GM18909 (cell line): Measurements from ENCODE around the gene TBC1D17.

ENCODE experiments used
- ATAC-seq: cut with Tn5 transposase; IDR thresholded peaks from one replicate; pipeline ENCODE4 v1.9.1; 2021; ENCODE audit warnings: mild to moderate bottlenecking; ENCODE audit not compliant: unreplicated experiment, poor library complexity

The TBC1D17 gene

GRCh38 chr19:49877020-49877878 is at the start of gene TBC1D17, which contains the start of gene AKT1S1:
Gene TBC1D17 (plus strand): TSS chr19:49877702. CDS start chr19:49877724, 22 bp downstream.
Gene AKT1S1 (minus strand): TSS chr19:49877355. CDS start chr19:49873295, 4,060 bp downstream.
- ATAC-seq: peak; percentile 63

GRCh38 chr19:49829200-49829599 is 48.3 kb upstream of the TBC1D17 start:
- ATAC-seq: no peak

DNA sequence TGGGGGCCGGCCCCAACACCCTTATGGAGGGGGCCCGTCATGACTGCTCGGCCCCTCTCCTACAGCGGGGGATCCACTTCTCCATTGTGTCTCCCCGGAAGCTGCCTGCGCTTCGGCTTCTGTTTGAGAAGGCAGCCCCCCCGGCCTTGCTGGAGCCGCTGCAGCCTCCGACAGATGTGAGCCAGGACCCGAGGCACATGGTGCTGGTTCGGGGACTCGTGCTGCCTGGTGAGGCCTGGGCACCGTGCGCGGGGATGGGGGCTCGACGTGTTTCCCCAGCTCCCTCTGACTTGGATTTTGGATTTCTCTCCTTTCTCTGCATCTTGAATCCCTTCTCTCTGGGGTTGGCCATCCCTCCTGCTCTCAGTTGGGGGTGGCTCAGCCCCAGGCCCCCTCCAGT is 47.8 kb upstream of the TBC1D17 start:
- no peak for ATAC-seq

GRCh38 chr19:49830766-49831165 is 46.7 kb upstream of the TBC1D17 start:
- no peak for ATAC-seq

- no peak for ATAC-seq
Measured at GRCh38 chr19:49831592-49831991, 45.9 kb upstream of the TBC1D17 start.

DNA sequence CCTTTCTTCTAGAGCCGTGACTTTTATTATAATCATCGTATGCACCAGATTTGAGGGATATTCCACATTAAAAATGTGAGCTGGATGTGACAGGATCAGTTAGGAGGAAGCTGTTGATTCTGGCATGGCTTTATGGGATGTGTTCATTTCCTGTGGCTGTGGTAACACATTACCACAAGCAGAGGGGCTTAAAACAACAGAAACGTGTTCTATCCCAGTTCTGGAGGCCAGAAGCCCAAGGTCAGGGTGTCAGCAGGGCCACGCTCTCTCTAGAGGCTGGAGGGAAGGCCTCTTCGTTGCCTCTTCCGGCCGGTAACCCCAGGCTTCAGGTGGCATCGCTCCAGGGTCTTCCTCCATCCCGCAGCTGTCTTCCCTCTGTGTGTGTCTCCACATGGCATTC is 44.9 kb upstream of the TBC1D17 start:
- no peak for ATAC-seq

DNA sequence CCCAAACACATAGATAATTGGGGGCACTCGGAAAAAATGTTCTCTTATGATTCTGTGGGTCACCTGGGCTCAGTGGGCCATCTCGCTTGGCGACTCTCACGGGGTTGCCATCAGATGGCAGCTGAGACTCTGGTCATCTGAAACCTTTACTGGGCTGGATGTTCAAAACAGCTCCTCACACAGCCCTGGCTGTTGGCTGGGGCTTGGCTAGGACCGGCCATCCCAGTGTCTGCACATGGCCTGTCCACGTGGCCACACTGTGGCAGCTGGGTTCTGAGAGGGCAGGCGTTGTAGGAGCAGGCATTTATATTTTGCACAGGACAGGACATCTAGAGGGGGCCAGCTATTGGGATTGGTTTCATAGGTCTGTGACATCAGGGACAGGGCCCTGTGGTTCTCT is 43.9 kb upstream of the TBC1D17 start:
- ATAC-seq: no peak

DNA sequence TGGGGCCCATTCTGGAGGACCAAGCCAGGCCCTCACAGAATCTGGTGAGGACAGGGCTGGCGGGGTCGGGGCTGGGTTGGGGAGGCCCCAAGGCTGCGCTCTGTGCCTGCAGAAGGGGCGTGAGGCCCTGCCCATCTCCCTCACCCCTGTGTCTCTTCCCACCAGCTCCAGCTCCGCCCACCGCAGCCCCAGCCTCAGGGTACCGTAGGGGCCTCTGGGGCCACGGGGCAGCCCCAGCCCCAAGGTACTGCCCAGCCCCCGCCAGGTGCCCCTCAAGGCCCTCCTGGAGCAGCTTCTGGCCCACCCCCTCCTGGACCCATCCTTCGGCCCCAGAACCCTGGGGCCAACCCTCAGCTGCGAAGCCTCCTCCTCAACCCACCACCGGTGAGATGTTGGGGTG is 41.9 kb upstream of the TBC1D17 start:
- no peak for ATAC-seq

DNA sequence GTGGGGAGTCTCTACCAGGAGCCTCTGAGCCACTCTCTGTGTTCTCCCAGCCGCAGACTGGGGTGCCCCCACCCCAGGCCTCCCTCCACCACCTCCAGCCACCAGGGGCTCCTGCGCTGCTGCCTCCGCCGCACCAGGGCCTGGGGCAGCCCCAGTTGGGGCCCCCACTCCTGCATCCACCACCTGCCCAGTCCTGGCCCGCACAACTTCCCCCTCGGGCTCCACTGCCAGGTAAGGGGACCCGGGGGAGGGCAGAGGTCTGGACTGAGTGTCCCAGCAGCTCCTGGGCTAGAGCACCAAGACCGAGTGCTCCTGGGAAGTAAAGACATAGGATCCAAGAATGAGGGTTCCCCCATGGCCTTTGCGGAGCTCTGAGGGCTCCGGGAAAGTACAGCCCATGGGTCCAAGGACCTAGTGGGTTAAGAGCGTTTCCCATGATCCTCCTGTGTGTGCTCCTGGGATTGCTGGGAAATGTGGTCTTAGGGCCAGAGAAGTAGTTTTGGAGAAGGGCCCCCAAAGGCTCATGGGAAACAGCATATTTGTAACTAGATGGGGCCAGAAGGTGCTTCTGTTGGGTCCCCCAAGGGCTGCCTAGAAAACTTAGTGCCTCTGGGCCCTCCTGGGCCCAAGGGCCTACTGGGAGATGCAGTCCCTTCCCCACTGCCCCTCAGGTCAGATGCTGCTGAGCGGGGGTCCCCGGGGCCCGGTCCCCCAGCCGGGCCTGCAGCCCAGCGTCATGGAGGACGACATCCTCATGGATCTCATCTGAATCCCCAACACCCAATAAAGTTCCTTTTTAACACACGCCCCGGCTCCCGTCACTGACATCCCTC is 41.1 kb upstream of the TBC1D17 start:
- ATAC-seq: no peak

DNA sequence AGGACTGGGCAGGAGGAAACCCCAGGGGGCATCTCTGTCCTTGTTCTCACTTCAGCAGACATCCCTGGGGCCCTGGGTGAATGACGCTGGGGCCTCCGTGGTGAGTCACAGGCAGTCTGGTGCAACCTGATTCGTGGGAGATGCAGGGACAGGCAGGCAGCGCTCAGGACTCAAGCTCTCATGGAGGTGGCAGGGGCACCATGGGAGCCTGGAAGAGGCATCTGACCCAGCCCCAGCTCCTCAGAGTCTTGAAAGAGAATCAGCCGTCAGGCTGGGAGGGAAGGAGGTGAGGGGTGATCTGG is 40.5 kb upstream of the TBC1D17 start:
- ATAC-seq: no peak

- ATAC-seq: no peak
Measured at GRCh38 chr19:49837425-49837824, 40.1 kb upstream of the TBC1D17 start.

DNA sequence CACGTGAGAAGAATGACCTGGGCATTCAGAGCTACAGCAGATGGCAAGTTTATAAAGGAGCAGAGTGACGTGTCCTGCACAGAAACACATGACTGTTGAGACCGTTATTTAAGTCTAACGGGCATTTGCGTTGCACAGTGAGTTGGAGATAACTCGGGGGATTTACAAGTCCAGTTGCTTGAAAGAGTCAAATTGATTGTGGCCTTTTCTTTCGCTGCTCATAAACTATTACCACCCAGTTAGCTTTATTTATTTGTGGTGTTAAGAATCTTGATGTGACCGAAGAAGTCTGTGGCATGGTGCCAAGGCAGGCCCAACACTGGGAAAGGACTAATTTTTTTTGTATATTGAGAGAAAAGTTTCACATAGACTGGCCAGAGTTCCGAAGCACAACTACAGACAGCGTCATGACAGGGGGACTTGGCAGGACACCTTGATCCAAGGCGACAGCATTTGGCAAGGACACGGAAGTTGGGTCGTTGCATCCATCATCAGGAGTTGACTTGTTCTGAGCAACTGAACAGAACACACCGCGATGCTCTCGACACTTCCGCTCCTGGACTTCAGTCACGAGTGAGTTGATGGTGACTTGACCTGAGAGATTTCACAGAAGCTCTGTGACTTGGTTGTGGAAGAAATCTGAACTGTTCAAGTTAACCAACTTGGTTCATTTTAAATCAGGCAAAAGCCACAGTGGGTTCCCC is 38.5 kb upstream of the TBC1D17 start:
- no peak for ATAC-seq

DNA sequence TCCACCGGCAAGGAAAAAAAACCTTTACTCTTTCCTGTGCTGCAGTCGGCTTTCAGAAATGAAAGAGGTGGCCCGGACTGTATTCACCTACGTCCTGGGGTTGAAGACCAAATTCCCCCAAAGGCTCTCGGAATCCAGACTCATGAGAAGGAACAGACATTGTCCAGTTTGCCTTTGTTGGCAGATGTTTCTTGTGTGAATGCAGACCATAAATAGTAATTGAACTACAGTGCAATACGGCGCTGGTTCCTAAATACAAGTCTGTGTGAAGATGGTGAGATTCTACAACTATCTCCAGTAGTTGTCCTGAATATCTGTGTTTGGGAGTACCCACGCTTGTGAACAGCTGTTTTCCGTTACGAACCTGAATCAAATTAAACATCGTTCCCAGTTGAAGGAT is 37.8 kb upstream of the TBC1D17 start:
- no peak for ATAC-seq

DNA sequence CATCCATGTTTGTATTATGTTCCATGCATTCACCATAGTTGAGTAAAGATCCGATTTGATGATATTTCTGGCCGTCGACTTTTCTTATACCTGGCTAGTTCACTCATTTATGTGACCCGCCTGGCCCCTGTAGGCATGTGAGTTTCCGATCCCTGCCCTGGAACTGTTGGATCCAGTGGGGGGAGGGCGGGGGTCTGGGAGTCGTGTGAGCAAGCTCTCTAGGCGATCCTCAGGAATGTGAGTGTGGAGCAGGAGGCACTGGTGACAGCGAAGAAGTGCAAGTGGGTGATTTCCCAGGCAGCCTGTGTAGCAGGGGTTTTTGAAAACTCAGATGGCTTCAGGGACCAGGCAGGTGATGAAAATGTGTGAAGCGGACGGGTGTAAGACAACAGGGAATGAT is 37.2 kb upstream of the TBC1D17 start:
- ATAC-seq: no peak

GRCh38 chr19:49840736-49841249 is 36.7 kb upstream of the TBC1D17 start:
- ATAC-seq: no peak

GRCh38 chr19:49843265-49843664 is 34.2 kb upstream of the TBC1D17 start:
- no peak for ATAC-seq

DNA sequence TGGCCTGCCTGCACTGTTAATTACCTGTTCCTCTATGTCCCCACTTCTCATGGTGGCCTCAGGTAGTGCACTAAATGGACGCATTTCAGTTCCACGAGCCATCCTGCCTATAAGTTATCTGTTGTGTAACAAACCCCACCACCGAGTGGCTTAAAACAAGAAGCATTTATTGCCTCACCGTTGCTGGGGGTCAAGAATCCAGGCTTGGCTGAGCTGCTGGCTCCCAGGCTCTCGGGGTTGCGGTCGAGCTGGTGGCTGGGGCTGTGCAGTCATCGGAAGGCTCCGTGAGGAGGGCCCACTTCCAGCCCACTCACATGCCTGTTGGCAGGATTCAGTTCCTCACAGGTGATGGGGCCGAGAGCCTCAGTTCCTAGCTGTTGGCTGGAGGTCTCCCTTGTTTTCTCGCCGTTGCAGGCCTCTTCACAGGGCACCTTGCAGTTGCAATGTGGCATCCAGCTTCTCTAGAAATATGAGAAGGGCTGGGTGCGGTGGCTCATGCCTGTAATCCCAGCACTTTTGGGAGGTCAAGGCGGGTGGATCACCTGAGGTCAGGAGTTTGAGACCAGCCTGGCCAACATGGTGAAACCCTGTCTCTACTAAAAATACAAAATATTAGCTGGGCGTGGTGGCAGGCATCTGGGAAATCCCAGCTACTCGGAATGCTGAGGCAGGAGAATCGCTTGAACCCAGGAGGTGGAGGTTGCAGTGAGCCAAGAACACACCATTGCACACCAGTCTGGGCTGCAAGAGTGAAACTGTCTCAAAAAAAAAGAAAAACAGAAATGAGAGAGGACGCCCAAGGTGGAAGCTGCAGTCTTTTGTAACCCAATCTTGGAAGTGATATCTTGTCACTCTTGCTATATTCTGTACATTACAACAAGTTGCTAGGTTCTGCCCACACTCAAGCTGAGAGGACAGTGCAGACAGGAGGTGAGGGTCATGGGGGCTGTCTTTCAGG is 33.1 kb upstream of the TBC1D17 start:
- ATAC-seq: no peak

DNA sequence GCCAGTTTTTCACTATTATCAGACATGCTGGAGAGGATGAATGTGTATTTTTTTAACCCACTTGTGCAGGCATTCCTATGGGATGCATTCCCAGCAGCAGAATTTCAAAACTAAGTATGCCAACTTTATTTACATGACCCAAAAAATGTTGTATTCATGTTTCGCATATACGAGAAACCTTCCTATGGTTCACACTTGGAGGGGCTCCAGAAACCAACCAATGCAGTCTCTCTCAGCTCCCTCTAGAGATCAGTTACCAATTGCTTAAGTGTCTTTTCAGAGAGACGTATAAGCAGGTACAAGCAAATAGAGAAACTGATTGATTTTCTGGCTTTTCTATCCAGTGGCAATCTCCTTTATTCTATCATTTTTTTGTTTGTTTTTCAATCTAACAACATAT is 32.1 kb upstream of the TBC1D17 start:
- no peak for ATAC-seq

- ATAC-seq: no peak
Measured at GRCh38 chr19:49846408-49846807, 31.1 kb upstream of the TBC1D17 start.
